KG1 (cell line): Measurements from ENCODE around the gene PI4KA.

Experiments used
- DNase-seq: peaks from one replicate; lab custom pipeline; 2025; lab: John Stamatoyannopoulos, UW

The PI4KA gene

DNA sequence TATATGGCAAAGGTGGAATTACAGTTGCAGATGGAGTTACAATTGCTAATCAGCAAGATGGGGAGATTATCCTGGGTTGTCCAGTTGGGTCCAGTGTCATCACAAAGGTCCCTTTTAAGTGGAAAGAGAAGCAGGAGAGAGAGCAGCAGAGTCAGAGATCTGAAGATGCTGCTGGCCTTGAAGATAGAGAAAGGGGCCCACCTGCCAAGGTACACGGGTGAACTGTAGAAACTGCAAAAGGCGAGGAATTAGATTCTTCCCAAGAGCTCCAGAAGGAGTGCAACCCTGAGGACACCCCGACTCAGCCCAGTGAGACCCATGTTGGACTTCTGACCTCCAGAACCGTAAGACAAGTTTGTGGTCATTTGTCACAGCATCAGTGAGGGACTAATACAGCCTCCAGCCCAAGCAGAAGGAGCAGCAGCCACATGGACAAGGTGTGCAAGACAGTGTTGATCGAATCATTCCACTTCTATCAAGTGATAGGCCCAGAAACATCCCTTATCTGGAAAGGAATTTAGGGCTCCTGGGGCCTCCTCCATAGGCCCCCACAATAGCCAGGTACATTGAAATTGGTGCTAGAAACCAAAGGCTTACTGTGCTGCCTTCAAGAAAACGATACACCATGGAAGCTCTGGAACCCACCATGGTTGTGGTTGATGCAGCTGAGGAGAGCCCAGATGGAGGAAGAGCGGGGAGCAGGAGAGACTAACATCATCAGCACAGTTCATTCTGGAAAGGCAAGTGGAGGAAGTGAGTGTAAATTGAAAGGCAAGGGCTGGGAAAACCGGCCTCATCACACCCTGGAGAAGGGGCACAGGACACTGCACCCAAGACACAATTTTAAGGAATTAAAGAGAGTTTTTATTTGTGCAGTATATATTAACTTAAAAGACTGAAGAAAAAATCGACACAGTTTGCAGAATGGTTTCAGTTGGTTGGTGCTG is 23.5 kb upstream of the PI4KA start:
- DNase-seq, result no peak

DNA sequence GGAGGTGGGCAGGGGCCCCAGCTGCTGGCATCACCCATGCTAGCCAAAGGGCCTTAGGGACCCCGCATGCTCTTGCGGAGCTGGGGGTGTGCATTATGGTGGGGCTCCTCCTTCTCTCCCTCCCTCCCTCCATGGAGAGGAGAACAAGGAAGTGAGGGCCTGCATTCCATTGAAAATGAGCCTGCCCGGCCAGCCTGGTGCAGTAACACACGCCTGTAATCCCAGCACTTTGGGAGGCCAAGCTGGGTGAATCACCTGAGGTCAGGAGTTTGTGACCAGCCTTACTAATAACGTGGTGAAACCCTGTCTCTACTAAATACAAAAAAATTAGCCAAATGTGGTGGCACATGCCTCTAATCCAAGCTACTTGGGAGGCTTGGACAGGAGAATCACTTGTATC is 22.6 kb upstream of the PI4KA start:
- DNase-seq, result no peak

DNA sequence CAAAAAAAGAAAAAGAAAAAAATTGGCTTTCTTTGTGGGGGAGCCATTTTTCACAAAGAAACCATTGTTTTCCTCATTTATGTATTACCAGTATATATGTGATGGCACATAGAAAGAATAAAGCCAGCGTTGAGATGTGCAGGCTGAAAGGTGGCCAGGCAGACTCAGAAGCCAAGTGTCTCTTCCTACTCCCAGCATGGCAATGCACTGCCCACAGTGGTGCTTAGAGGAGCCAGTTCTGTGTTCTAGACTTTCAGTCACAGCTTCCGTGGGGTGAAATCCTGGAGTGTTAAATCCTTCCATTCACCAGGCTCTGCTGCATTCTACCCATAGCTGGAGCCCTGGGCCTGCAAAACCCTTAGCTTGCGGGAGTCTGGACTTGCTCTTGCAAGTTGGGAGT is 19.1 kb upstream of the PI4KA start:
- DNase-seq, result no peak

DNA sequence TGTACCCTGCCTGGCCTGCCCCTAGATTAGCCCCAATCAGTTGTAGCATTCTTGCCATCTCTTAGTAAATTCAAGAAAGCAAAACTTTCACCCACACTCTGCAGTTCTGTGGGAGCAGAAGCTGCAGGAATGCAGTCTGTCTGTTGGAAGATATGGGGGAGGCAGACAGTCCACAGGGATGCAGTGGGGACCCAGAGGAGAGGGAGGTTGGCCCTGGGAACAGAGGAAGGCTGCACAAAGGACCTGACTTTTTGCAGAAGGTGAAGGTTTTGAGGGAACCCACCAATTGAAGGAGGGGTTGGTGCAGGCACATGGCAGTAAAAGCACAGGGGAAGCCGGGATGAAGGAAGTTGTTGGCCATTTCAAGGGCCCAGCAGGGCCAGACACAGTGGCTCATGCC is 16.7 kb upstream of the PI4KA start:
- DNase-seq, result no peak

DNA sequence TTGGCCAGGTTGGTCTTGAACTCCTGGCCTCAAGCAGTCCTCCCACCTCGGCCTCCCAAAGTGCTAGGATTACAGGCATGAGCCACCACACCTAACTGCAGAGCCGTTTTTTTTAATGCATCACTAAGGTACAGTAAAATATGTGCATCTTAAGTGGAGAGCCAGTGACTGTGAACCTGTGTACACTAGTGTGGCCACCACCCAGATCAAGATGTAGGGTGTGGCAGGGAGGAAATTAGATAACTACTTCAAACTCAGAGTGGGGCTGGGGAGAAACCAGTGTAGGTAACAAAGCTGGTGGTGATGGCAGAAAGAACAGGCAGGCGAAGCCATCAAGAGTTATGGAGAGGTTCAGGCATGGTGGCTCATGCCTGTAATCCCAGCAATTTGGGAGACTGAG is 14.6 kb upstream of the PI4KA start:
- DNase-seq, result no peak

DNA sequence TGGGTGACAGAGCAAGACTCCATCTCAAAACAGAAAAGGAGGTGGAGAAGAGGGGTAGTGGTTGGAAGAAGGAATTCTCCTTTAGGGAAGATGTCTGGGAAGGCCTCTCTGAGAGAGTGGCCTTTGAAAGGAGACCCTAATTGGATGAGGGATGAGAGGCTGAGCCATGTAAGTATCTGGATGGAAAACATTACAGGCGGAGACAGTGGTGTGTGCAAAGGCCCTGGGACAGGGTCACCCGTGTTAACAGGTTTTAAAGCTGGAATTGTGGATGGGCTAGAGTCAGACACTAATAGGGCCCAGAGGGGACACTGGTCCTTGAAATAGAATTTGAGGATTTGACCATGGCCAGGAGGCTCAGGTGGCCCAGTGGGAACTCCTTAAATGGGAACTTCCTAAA is 10.6 kb upstream of the PI4KA start:
- no peak for DNase-seq

DNA sequence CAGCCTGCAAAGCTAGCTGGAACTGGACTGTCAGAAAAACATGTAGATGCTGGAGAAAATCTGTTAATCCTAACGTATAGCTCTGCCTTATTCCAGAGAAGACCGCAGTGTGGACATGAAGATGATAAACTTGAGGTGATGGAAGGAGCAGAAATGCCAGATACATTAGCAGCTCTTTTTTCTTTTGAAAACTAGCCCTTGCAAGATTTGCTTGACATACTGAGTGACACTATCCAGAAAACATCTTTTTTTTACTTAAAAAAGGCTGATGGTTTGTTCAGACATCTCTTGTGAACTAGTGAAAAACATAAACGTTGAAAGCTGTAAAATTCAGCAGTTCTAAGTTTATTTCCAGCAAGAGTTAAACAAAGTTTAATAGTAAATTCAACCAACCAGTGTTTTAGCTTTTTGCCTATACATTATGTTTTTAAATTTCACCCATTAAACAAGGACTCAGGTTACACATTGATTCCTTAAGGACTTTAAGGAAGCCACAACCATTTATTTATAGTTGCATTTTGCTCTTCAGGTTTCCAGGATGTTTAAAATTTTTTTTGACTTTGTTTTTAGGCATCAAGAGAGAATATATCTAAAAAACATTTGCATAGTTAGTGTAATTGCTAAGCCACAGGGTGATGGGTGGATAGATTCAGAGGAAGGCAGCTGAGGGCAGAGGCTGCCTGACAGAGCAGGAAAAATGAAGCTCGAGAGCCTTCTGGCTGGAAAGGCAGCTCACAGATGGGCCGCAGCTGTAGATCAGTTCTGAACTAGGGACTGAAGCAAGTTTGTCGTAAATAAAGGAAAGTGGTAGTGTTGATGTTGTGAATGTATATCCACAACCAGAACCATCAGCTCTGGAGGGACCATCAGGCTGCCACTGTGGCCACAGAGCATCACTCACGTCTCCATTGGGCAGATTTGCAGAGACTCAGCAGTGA is 9.7 kb upstream of the PI4KA start:
- DNase-seq, result no peak

DNA sequence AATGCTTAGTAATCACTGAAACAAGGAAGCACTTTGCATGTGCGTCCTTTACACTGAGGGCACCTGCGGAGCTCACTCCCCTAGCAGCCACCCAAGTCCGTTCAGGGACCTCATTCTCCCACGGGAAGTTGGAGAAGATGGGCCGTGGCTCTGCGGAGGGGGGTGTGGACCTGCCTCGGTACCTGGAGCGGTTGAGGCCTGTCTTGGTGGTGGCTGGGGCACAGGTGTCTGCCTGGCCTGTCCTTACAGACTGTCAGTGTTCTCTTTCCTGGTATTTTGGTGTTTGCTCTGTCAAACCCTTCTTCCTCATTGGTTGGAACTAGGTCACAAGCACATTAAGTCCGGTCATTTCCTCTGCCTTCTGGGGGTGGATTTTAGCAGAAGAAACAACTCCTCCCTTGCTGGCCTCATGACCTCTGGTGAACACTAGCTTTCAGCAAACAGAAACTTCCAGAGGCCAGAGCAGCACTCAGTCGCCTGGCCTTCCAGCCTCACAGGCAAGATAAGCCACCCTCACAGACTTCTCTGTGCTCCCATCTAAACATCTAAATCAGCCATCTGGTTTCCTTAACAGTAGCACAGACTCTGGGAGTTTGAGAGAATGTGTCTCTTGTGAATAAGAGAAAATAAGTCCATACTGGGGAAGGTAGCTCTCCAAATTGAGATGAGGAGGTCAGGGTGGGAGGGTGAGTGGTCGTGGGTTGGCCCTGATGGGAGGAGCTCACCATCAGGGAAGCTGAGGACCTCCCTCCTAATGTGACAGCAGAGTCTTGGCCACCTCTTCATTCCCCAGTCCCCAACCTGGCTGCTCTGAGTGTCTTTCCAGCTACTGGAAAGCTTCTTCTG is 8.8 kb upstream of the PI4KA start:
- no peak for DNase-seq

DNA sequence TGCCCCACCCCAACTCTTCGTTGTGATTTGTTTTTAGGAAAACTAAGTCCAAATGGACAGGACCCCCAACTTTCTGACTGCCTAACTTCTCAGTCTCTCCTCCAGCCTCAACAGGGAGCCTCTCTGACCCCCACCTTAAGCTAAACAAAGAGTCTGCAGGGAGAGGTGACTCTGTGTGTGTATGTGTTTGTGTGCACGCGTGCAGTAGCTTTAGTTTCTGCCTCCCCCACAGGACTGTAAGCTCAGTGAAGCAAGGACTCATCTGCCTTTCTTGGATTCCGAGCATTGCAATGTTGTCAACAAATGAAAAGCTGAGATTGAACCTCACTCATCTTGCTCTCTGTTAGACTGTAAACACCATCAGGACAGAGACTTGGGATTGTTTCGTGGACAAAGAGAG is 8.1 kb upstream of the PI4KA start:
- DNase-seq, result no peak

DNA sequence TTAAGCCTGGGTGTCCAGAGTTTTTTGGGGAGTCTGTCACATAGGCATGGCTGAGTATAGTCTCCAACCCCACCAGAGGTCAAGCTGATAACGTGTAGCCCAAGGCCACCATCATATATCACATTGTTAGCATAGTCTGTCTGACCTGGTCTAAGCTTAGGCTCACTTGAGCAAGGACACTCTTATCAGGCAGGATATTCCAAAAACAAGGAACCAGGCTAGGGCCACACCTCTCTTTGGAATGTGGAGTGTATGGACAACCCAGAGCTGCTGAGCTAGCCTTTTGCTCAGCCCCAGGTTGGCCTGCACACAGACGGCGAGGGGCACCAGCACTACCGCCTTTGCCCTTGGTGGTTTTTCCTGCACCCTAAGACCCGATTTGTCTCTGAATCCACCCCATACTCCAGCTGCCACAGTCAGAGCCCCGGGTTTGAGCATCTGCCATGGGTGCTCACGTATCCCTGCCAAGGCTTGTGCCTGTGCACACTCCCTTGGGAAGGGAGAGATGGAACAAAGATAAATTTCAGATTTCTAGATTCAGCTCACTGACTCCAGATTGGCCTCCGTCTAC is 7.3 kb upstream of the PI4KA start:
- no peak for DNase-seq

DNA sequence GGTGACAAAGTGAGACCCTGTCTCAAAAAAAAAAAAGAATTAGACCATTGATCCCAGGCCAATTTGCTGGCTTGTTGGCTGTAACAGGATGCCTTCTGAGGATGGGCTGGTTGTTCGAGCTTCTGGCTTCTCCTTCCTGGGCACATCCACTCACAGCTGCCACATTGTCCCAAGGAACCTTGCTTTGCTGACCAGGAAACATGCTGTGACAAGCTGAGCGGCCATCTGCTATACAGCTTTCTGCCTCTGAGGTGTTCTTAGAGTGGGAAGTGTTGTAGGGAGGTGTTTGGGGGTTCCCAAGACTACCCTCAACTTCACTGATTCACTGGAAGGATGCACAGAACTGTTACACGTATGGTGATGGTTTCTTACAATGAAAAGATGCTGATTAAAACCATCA is 6.7 kb upstream of the PI4KA start:
- DNase-seq, result no peak

DNA sequence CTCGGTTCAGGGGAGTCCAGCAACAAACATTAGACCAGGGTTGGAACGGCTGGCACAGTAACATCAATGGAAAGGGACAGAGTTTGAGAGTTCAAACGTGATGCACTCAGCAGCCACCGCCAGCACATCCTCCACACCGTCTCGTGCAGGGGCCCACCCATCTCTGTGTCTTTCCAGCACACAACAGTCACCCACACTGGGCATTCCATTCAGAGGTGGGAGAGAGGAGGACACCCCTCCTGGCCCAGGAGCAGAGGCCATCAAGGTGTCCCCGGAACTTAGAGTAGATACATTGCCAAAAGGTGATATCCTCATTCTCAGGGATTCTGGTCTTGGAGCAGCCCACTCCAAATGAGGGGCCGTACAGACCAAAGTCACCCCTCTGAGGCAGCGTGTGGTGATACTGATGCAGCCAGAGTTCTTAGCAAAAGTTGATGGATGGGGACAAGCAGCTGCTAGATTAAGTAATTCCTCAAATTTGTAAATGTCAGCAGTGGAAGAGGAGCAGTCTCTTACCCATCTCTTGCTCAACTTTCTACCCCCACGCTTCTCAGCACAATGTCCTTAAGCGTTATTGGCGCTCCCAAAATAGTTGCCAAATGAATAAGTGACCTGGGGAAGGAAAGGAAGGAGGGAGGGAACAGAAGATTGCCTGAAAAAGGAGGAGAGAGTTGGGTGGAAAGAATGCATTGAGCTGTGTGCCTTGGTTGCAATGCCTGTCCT is 5.7 kb upstream of the PI4KA start:
- no peak for DNase-seq

DNA sequence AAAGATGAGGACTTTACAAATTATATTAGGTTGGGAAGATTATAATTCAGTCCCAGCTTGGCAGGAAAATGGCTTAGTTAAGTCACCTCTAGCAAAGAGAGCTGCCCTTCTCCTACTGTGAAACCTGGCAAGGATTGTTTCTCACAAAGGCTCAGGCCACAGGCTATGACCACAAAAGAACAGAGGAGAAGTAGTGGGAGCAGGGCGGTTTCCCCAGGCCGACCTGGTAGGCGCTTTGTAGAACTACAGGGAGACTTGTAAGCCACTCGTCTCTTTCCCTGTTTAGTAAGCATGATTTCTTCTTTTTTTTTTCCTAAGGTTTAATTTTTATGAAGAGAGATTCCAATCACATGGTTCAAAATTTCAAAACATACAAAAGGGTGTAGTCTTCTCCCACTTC is 4.8 kb upstream of the PI4KA start:
- DNase-seq, result no peak

DNA sequence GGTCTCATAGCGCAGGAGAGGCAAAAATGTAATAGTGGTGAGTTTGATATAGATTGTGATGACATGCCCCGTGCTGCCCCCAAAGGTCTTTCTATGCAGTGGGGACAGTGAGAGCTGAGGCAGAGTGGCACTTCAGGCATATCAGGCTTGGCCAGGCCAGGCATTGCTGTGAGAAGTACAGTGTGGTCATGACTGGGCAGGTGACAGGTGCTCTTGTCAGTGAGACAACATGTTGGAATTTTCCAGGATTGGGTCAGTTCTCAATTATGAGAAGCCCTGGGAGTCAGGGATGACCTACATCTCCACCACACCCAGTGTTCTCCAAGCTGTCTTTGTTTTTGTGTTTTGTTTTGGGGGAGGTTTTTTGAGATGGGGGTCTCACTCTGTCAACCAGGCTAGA is 3.9 kb upstream of the PI4KA start:
- no peak for DNase-seq

DNA sequence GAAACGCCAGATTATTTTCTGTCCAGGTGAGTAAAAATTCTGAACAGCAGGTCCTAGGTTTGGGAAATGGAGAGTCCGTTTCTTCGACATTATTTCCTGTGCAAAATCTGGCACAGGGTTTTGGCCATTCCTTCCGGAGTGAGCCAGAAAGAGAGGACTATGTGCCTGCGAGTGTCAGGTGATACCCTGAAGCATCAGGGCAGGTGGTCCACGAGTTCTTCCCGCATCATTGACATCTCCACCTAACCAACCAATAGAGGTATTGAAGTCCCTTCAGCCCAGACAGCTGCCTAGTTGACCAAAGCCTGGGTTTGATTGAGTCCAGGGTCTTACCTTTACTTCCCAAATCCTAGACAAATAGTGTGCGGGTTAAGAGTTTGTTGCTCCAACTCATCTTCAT is 1.0 kb upstream of the PI4KA start:
- DNase-seq, result no peak

DNA sequence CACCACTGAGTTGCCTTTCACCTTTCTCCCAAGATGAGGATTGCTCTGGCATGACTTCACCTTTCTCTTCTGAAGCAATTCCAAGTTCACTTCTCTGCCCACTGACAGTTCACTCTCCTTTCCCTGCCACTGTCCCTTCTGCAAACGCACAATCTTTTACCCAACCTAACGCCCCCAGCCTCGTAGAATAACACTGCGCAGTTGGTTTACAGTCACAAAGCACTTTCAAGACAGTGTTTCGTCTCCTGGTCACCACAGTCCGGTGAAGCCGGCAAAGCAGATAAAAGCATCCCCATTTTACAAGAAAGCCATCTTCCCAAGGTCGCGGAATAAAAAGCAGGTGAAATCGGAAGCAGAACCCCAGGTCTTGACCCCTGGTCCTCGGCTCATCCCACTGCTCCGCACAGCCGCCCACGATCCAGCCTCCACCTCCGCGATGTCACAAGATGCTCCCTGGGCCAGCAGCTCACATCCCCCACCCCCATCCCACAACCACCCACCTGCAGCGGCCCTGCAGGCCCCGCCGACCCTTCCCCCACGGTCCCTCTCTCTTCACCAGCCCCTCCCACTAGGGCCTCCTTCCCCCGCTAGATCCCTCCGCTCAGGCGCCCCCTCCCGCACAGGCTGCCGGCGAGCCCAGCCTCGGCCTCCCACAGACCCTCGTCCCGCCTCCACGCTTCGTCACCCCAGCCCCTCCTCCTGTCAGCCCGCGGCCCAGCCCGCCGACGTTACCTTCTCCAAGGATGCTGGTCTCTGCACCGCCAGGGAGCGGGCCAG is 585 bp downstream of the PI4KA start:
- peak; percentile 74 for DNase-seq

DNA sequence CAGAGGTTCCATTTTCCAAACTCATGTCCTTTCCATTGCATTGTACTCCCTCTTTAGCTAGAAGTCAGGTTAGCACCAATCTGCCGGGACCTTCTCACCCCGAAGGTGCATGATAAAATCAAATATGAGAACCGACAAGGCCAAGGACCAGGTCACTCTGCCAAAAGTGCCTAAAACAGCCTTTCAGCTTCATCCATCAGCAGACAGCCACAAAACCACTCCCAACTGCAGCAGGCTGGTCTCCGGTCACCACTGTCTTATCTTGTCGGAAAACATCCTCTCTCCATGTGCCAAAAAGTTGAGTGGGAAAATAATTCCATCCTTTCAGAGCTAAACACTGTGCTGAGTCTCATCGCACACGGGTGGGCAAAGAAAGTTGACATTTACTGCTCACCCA is 1.4 kb downstream of the PI4KA start:
- no peak for DNase-seq

DNA sequence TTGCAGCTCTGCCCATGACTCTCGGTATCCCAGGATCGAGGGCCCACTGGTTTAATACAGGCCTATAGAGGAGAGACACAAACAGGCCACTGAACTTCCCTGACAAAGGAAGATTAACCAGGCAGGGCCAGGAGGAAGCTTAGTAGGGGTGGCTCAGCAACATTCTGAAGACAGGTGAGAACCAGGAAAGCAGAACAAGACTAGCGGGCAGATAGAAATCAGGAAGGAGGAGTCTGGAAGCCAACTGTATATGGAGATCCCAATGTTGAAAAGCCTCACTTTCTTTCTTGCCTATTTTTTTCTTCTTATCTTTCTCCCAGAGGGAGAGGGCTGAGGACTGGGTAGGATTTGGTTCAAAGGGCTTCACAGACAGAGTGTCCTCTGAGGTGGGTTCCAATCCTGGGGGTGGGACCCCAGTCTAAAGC is 5.4 kb downstream of the PI4KA start:
- no peak for DNase-seq

DNA sequence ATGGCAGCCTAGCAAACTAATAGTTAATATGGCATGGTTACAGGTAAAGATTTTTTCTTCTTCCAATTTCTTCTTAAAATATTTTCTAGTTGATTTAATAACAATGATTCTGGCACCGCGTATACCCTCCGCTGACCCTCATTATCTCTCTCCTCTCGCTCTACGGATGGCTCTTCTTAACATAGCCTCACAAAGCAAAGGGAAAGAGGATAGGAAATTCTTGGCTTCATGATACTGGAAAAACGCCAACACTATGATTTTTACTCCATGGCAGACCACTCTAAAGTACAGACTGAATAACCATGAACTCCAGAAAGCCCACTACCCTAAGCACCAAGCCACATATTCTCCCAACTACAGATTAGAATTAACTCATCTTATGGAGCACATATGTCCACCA is 6.1 kb downstream of the PI4KA start:
- DNase-seq, result no peak

DNA sequence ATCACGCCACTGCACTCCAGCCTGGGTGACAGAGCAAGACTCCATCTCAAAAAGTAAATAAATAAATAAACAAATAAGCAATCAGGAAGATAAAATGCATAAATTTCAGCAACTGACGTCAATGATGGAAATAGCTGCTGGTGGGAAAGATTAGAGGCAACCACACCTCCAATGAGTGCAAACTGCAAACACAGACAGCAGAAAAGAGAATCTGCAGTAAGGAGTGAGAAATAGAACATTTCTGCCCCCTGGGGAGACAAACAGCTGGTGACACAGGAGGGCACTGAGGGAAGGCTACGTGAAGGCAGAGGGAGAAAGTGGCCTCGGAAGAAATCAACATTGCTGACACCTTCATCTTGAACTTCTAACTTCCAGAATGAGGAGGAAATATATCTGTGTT is 6.5 kb downstream of the PI4KA start:
- DNase-seq, result no peak
